Kidney (tissue), 14 donors: ENCODE data around the gene COG7. TPM values are rescaled to one million over a fixed set of nuclear protein-coding genes. Genes with fewer than 3 reads are reported as not detected.

Experiments
- DNase-seq, 5 donors: peaks; one replicate each; pipeline ENCODE4 v3.0.0-alpha.2; 2013 to 2020
- FAIRE-seq: peaks from 2 replicates; lab custom pipeline; 2012; peaks lifted over from hg19 to GRCh38; lab: Jason Lieb, UNC
- H3K27ac ChIP-seq, 2 donors: one replicate each; pipeline ENCODE4 v1.7.0; 2013; ENCODE audit warnings: low read depth in 2 of 2, low read length in 2 of 2, inconsistent platforms in 1 of 2
- H3K27me3 ChIP-seq: one replicate; pipeline ENCODE4 v1.7.1; 2013; ENCODE audit warnings: low read length, inconsistent platforms; ENCODE audit not compliant: control insufficient read depth, insufficient read depth
- H3K36me3 ChIP-seq, 3 donors: one replicate each; pipeline versions ENCODE4 v1.7.0 to v1.7.1; 2013; ENCODE audit warnings: low read length in 3 of 3, control low read depth in 1 of 3, inconsistent platforms in 1 of 3; ENCODE audit not compliant: insufficient read depth in 3 of 3, control insufficient read depth in 2 of 3
- H3K4me1 ChIP-seq, 3 donors: one replicate each; pipeline versions ENCODE4 v1.7.0 to v1.7.1; 2013; ENCODE audit warnings: low read length in 3 of 3, inconsistent platforms in 1 of 3, low read depth in 1 of 3; ENCODE audit not compliant: control insufficient read depth in 2 of 3, insufficient read depth in 2 of 3
- H3K4me3 ChIP-seq, 3 donors: one replicate each; pipeline versions ENCODE4 v1.7.0 to v1.8.1; 2013; ENCODE audit warnings: low read length in 3 of 3, control low read depth in 1 of 3, inconsistent platforms in 1 of 3
- H3K9ac ChIP-seq, 3 donors: one replicate each; pipeline versions ENCODE4 v1.7.0 to v1.7.1; 2013; ENCODE audit warnings: low read length in 3 of 3, control low read depth in 1 of 3, inconsistent platforms in 1 of 3
- H3K9me3 ChIP-seq, 3 donors: one replicate each; pipeline versions ENCODE4 v1.7.0 to v1.7.1; 2013; ENCODE audit warnings: low read length in 3 of 3, control low read depth in 1 of 3, inconsistent platforms in 1 of 3; ENCODE audit not compliant: control insufficient read depth in 2 of 3, insufficient read depth in 1 of 3
- CTCF ChIP-seq: IDR thresholded peaks from 3 replicates; pipeline ENCODE4 v1.5.1; 2012; ENCODE audit warnings: mild to moderate bottlenecking, moderate library complexity, borderline replicate concordance; ENCODE audit not compliant: insufficient read depth; ENCODE audit errors: extremely low read depth
- intact Hi-C: fragments of 100-400 bp; cut with DNase I; formaldehyde crosslinking; loops from one replicate; pipeline ENCODE4 v1.11.1; 2022
- polyA plus RNA-seq: library from polyadenylated mRNA; stranded (reverse); fragments of 350-450 nt; fragmentation: Illumina TruSeq; extraction: RNeasy Lipid Tissue Mini Kit (QIAGEN cat#74804); gene quantifications from one replicate; pipeline ENCODE4 v1.2.3, GENCODE V29; 2014; ENCODE audit warnings: low read depth, low replicate concordance; ENCODE audit not compliant: insufficient read depth
- total RNA-seq: library from RNA; stranded (reverse); fragmentation: NEBNext Ultra II Directional; extraction: Animal tissue kit (Norgen Biotek cat#: 25700); gene quantifications from one replicate; pipeline ENCODE4 v1.2.1, GENCODE V29; 2021
- donor health status: control.
- donor health status: control.
- donor health status: control.
- donor health status: control.
- donor health status: control.
- donor health status: DM: yes; HTN: yes; CAD: no.
- donor health status: Normal renal cell carcinoma (clear cell type).

The COG7 gene
- total and polyA plus RNA-seq, 2 donors from 2014 or later = 25.2 to 27.0 TPM

- Histone ChIP-seq H3K9me3 (no peaks in the 10 kb centered on the region), H3K4me3 (no peak overlapping the region), H3K4me1 (no peaks in the 10 kb centered on the region), H3K27ac (no peak overlapping the region), H3K9ac (no peak overlapping the region), H3K36me3 (peaks cover 2 to 46% (median 38%) of the 10 kb centered on the region in 3 donors), H3K27me3 (no peaks in the 10 kb centered on the region)
- TF ChIP-seq CTCF = no peak
- FAIRE-seq (no peak), DNase-seq (no peak)
- intact Hi-C loops = no loop called here
These were observed 36.2 kb downstream of the COG7 start for GRCh38 chr16:23416816-23417215.

- intact Hi-C loops = no loop called here
- Histone ChIP-seq H3K9me3 (no peaks in the 10 kb centered on the region), H3K9ac (no peak overlapping the region), H3K36me3 (peaks cover 5 to 51% (median 35%) of the 10 kb centered on the region in 3 donors), H3K4me1 (no peaks in the 10 kb centered on the region), H3K27me3 (no peaks in the 10 kb centered on the region), H3K27ac (no peak overlapping the region), H3K4me3 (no peak overlapping the region)
- FAIRE-seq (no peak), DNase-seq (no peak)
- no peak for TF ChIP-seq CTCF
These were observed 38.3 kb downstream of the COG7 start for GRCh38 chr16:23414731-23415130.

GRCh38 chr16:23410176-23410575 is 42.8 kb downstream of the COG7 start:
- Histone ChIP-seq H3K27me3 (no peaks in the 10 kb centered on the region), H3K9ac (no peak overlapping the region), H3K9me3 (no peaks in the 10 kb centered on the region), H3K4me1 (no peaks in the 10 kb centered on the region), H3K36me3 (peaks cover 6 to 51% (median 25%) of the 10 kb centered on the region in 3 donors), H3K27ac (no peak overlapping the region), H3K4me3 (no peak overlapping the region)
- DNase-seq (no peak), FAIRE-seq (no peak)
- TF ChIP-seq CTCF = no peak
- intact Hi-C loops = no loop called here

- DNase-seq = no peak
- TF ChIP-seq CTCF = no peak
- H3K9ac ChIP-seq = no peak overlapping the region
- no peaks in the 10 kb centered on the region for H3K9me3 ChIP-seq
- peaks cover 0 to 3% (median 0%) of the 10 kb centered on the region in 3 donors for H3K4me1 ChIP-seq
- intact Hi-C loops = no loop called here
- no peak overlapping the region for H3K27ac ChIP-seq
- no peak overlapping the region for H3K4me3 ChIP-seq
- H3K27me3 ChIP-seq = no peaks in the 10 kb centered on the region
- H3K36me3 ChIP-seq = peaks cover 6 to 49% (median 21%) of the 10 kb centered on the region in 3 donors
- FAIRE-seq = no peak
These were observed 43.5 kb downstream of the COG7 start for GRCh38 chr16:23409522-23409921.
